GM12878 (cell line): ENCODE measurements around the gene TMEM163.

Source experiments
- BHLHE40 ChIP-seq, 2 experiments: fragments of 450-650 bp in 1 of 2; IDR thresholded peaks; 2 replicates each; pipeline ENCODE4 v1.6.1; 2011 to 2017; ENCODE audit warnings: low read depth in 2 of 2, borderline replicate concordance in 1 of 2, improper control_type of control experiment in 1 of 2, low read length in 1 of 2, mild to moderate bottlenecking in 1 of 2
- CTCF ChIP-seq, 3 experiments: IDR thresholded peaks in 2 of 3; conservative IDR thresholded peaks in 1 of 3; 2 replicates each; pipeline ENCODE4 v1.5.1; 2011; ENCODE audit warnings: low read depth in 3 of 3, low read length in 3 of 3, mild to moderate bottlenecking in 3 of 3, control low read depth in 2 of 3, moderate library complexity in 2 of 3, inconsistent platforms in 1 of 3, mixed read lengths in 1 of 3; ENCODE audit not compliant: control insufficient read depth in 2 of 3, insufficient read depth in 1 of 3; ENCODE audit errors: extremely low read depth in 1 of 3
- FOS ChIP-seq: IDR thresholded peaks from 3 replicates; pipeline ENCODE4 v1.6.1; 2011; ENCODE audit warnings: borderline replicate concordance; ENCODE audit not compliant: insufficient read length; ENCODE audit errors: extremely low read depth
- IRF4 ChIP-seq: IDR thresholded peaks from 2 replicates; pipeline ENCODE4 v1.6.1; 2011; ENCODE audit warnings: low read depth, low read length
- MAX ChIP-seq: IDR thresholded peaks from 2 replicates; pipeline ENCODE4 v1.6.1; 2012; ENCODE audit warnings: low read depth, low read length, improper control_type of control experiment
- POLR2AphosphoS5 ChIP-seq: IDR thresholded peaks from 2 replicates; pipeline ENCODE4 v1.6.1; 2011; ENCODE audit warnings: mild to moderate bottlenecking, low read length, inconsistent platforms

- TF ChIP-seq MAX (no peak), CTCF (IDR thresholded peaks at IDR 0.05 in 2 of 3, conservative IDR thresholded peaks at IDR 0.05 in 1 of 3; ENCODE audit: control insufficient read depth in 2 of 3, extremely low read depth in 1 of 3, insufficient read depth in 1 of 3, low read depth in 3 of 3, low read length in 3 of 3) (no peak), POLR2AphosphoS5 (no peak), IRF4 (no peak), FOS (no peak), BHLHE40 (IDR thresholded peaks at IDR 0.05; ENCODE audit: borderline replicate concordance in 1 of 2, low read depth in 2 of 2, low read length in 1 of 2) (no peak)
These were observed 284.8 kb downstream of the TMEM163 start for GRCh38 chr2:134433979-134434378.
